Type B pancreatic cell (in vitro differentiated cells): ENCODE results near the gene ARHGAP44. TPM values are rescaled to one million over a fixed set of nuclear protein-coding genes. Genes with fewer than 3 reads are reported as not detected.

Source experiments
- DNase-seq: peaks from one replicate; pipeline ENCODE4 v3.0.0; 2021; ENCODE audit warnings: mixed read lengths; ENCODE audit not compliant: unreplicated experiment; ENCODE audit errors: extremely low spot score
- H3K27ac Mint-ChIP-seq: 2 replicates; pipeline ENCODE4 v1.8.0; 2021; ENCODE audit warnings: mild to moderate bottlenecking, mixed read lengths
- H3K27me3 Mint-ChIP-seq: 2 replicates; pipeline ENCODE4 v1.8.0; 2021; ENCODE audit warnings: mixed read lengths
- H3K36me3 Mint-ChIP-seq: 2 replicates; pipeline ENCODE4 v1.8.0; 2021; ENCODE audit warnings: mixed read lengths
- H3K4me1 Mint-ChIP-seq: one replicate; pipeline ENCODE4 v1.8.0; 2021; ENCODE audit warnings: mixed read lengths; ENCODE audit not compliant: unreplicated experiment
- H3K4me3 Mint-ChIP-seq: 2 replicates; pipeline ENCODE4 v1.8.0; 2021; ENCODE audit warnings: mild to moderate bottlenecking, mixed read lengths
- H3K9me3 Mint-ChIP-seq: 2 replicates; pipeline ENCODE4 v1.8.0; 2021; ENCODE audit warnings: mixed read lengths
- CTCF ChIP-seq: fragments of 200-600 bp; sonication (generic); conservative IDR thresholded peaks from 2 replicates; pipeline ENCODE4 v1.5.0; 2021; ENCODE audit warnings: antibody characterized with exemption, mild to moderate bottlenecking
- total RNA-seq: library from RNA; stranded (reverse); gene quantifications from 2 replicates; pipeline ENCODE4 v1.2.1, GENCODE V29; 2021; ENCODE audit warnings: low replicate concordance

ARHGAP44 gene
- total RNA-seq, 1 donor from 2014 or later, result 10.9 TPM

GRCh38 chr17:12927541-12928425, 138.5 kb downstream of the ARHGAP44 start:
- Mint-ChIP-seq H3K9me3 (peaks cover 3% of the 10 kb centered on the region), H3K4me3 (peak overlapping the region; percentile 2), H3K4me1 (peaks cover 15% of the 10 kb centered on the region), H3K36me3 (peaks cover 8% of the 10 kb centered on the region), H3K27ac (no peak overlapping the region), H3K27me3 (peaks cover 8% of the 10 kb centered on the region)
- no peak for TF ChIP-seq CTCF
- DNase-seq, result no peak

- H3K27me3 Mint-ChIP-seq, result peaks cover 8% of the 10 kb centered on the region
- H3K9me3 Mint-ChIP-seq, result peaks cover 9% of the 10 kb centered on the region
- no peak overlapping the region for H3K4me3 Mint-ChIP-seq
- no peak overlapping the region for H3K27ac Mint-ChIP-seq
- no peak for DNase-seq
- TF ChIP-seq CTCF, result peak; percentile 30
- H3K36me3 Mint-ChIP-seq, result peaks cover 12% of the 10 kb centered on the region
- H3K4me1 Mint-ChIP-seq, result peaks cover 15% of the 10 kb centered on the region
Observed at GRCh38 chr17:12928736-12929135, 139.4 kb downstream of the ARHGAP44 start.

- Mint-ChIP-seq H3K4me1 (no peaks in the 10 kb centered on the region), H3K27me3 (no peaks in the 10 kb centered on the region), H3K9me3 (peaks cover 9% of the 10 kb centered on the region), H3K36me3 (peaks cover 11% of the 10 kb centered on the region), H3K27ac (no peak overlapping the region), H3K4me3 (no peak overlapping the region)
- no peak for DNase-seq
- TF ChIP-seq CTCF, result no peak
Observed at GRCh38 chr17:12936501-12936900, 147.2 kb downstream of the ARHGAP44 start.

- DNase-seq, result no peak
- Mint-ChIP-seq H3K27me3 (no peaks in the 10 kb centered on the region), H3K9me3 (no peaks in the 10 kb centered on the region), H3K36me3 (peaks cover 4% of the 10 kb centered on the region), H3K4me1 (no peaks in the 10 kb centered on the region), H3K27ac (no peak overlapping the region), H3K4me3 (no peak overlapping the region)
- no peak for TF ChIP-seq CTCF
Observed at GRCh38 chr17:12940699-12941098, 151.4 kb downstream of the ARHGAP44 start.

GRCh38 chr17:12947047-12947446, 157.7 kb downstream of the ARHGAP44 start:
- no peaks in the 10 kb centered on the region for H3K4me1 Mint-ChIP-seq
- no peaks in the 10 kb centered on the region for H3K27me3 Mint-ChIP-seq
- H3K27ac Mint-ChIP-seq, result no peak overlapping the region
- no peaks in the 10 kb centered on the region for H3K9me3 Mint-ChIP-seq
- H3K4me3 Mint-ChIP-seq, result no peak overlapping the region
- peaks cover 23% of the 10 kb centered on the region for H3K36me3 Mint-ChIP-seq
- DNase-seq, result no peak
- no peak for TF ChIP-seq CTCF
